ENCODE data around the gene SDK1. TPM values are rescaled to one million over a fixed set of nuclear protein-coding genes. Genes with fewer than 3 reads are reported as not detected.

The SDK1 gene
- total and polyA plus RNA-seq, 12 donors = 1.0 to 5.3 (median 3.2) TPM

- intact Hi-C loops (cut with DNase I) = loop anchor here in 4 of 10 donors (5.0 to 10.0 kb wide), 3 partner anchors 435 to 597 kb away; no protein-coding TSS in a partner anchor
- no peak for TF ChIP-seq CTCF (IDR thresholded peaks at IDR 0.05)
These were observed 816 bp upstream of the SDK1 start for GRCh38 chr7:3300221-3300650.

GRCh38 chr7:3301449-3301731, 338 bp downstream of the SDK1 start:
- Histone ChIP-seq H3K27ac (no peak overlapping the region), H3K4me1 (peaks cover 0 to 24% (median 9%) of the 10 kb centered on the region in 9 donors), H3K4me3 (peak overlapping the region in 9 of 10 donors; percentile 38 to 63 (median 50)), H3K9me3 (no peaks in the 10 kb centered on the region), H3K27me3 (peaks cover 0 to 54% (median 16%) of the 10 kb centered on the region in 7 donors), H3K36me3 (no peaks in the 10 kb centered on the region)
- DNase-seq (no peak), ATAC-seq (peak in 2 of 8 donors; percentile 1 to 3)
- intact Hi-C loops (cut with DNase I) = loop anchor here in 4 of 10 donors (5.0 to 10.0 kb wide), 3 partner anchors 437 to 596 kb away; no protein-coding TSS in a partner anchor
- no peak for TF ChIP-seq CTCF (IDR thresholded peaks at IDR 0.05)
- WGBS, 2 donors = 0 to 1% methylated on average over 14 to 56 of the region's 56 CpGs

More at GRCh38 chr7:3300221-3300650, 816 bp upstream of the SDK1 start:
- Histone ChIP-seq H3K4me3 (peak overlapping the region in 9 of 10 donors; percentile 13 to 63 (median 51)), H3K27ac (no peak overlapping the region), H3K9me3 (no peaks in the 10 kb centered on the region), H3K27me3 (peaks cover 0 to 48% (median 16%) of the 10 kb centered on the region in 7 donors), H3K36me3 (no peaks in the 10 kb centered on the region), H3K4me1 (peaks cover 0 to 24% (median 9%) of the 10 kb centered on the region in 9 donors)
- 3% methylated on average over 20 of the region's 20 CpGs for whole genome bisulfite sequencing, 2 donors
- peak in 1 of 8 donors; percentile 5 for ATAC-seq
- no peak for DNase-seq

GRCh38 chr7:3301831-3302618, 973 bp downstream of the SDK1 start:
- Histone ChIP-seq H3K9me3 (no peaks in the 10 kb centered on the region), H3K4me1 (peaks cover 0 to 24% (median 9%) of the 10 kb centered on the region in 9 donors), H3K27ac (peak overlapping the region in 3 of 10 donors; percentile 19 to 49 (median 28)), H3K36me3 (no peaks in the 10 kb centered on the region), H3K4me3 (peak overlapping the region; percentile 32 to 67 (median 56)), H3K27me3 (peaks cover 0 to 54% (median 16%) of the 10 kb centered on the region in 7 donors)
- intact Hi-C loops (cut with DNase I) = loop anchor here in 4 of 10 donors (5.0 to 10.0 kb wide), 3 partner anchors 437 to 595 kb away; no protein-coding TSS in a partner anchor
- 0 to 1% methylated on average over 42 to 45 of the region's 45 CpGs for WGBS, 2 donors
- peak in 2 of 8 donors; percentile 22 to 52 for ATAC-seq
- peak in 5 of 9 donors; percentile 14 to 32 (median 22) for TF ChIP-seq CTCF (IDR thresholded peaks at IDR 0.05)
- DNase-seq = peak in 1 of 2 donors; percentile 19

GRCh38 chr7:3302681-3303320, 1.7 kb downstream of the SDK1 start:
- H3K27ac ChIP-seq = peak overlapping the region in 1 of 10 donors; percentile 28
- TF ChIP-seq CTCF (IDR thresholded peaks at IDR 0.05) = no peak
- peaks cover 0 to 24% (median 9%) of the 10 kb centered on the region in 9 donors for H3K4me1 ChIP-seq
- 22 to 32% methylated on average over 7 of the region's 7 CpGs for WGBS, 2 donors
- H3K27me3 ChIP-seq = peaks cover 0 to 54% (median 16%) of the 10 kb centered on the region in 7 donors
- peak overlapping the region in 8 of 10 donors; percentile 37 to 67 (median 56) for H3K4me3 ChIP-seq
- DNase-seq = no peak
- intact Hi-C loops (cut with DNase I) = loop anchor here in 4 of 10 donors (5.0 to 10.0 kb wide), 3 partner anchors 438 to 594 kb away; no protein-coding TSS in a partner anchor
- no peaks in the 10 kb centered on the region for H3K36me3 ChIP-seq
- no peak for ATAC-seq
- H3K9me3 ChIP-seq = no peaks in the 10 kb centered on the region

Data from heart right ventricle (tissue), 16 donors.